ENCODE results near the gene XRCC1. TPM values are rescaled to one million over a fixed set of nuclear protein-coding genes. Genes with fewer than 3 reads are reported as not detected.

XRCC1 gene
- total RNA-seq, 1 donor from 2014 or later: 6.4 TPM

DNA sequence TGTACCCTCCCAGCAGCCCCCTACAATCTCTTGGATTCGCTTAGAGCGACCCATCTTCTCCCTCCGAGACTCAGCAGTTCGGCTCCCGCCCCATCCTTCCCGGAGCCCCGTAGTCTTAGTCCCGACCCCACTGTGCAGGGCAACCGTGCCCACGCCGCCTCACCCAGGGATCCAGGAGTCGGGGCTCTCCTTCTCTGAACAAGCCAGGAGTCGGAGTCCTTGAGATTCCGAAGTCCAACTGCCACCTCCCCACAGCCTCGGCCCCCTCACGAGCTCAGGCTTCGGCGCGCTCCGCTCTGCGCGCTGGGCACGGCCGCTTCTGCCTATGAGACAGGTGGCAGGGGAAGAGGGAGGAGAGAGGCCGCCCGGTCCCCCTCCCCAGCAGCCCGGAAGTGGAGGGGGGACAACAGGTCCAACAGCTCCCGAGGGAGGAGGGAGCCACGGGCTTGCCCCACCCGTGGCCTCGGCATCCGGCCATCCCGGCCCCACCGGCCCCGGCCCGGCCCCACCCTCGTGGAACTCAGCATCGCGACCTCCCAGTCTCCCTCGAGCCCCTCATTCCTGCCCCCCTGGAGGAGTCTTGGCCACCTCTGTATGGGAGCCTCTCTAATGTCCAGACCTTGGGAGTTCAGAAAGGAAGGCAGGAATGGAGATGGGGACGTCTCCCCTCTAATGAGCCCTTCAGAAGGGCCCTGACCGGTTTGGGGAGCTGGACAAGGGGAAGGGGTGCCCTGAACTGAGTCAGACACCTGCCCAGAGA lies 70.7 kb downstream of the XRCC1 start, which contains the start of gene PHLDB3:
PHLDB3 (minus strand) TSS at position 321 of the 760 bp plus-strand sequence. CDS start 628 bp downstream, outside the sequence.
- intact Hi-C loops (cut with DNase I): loop anchor here (1.0 to 2.0 kb wide), 5 partner anchors 22 to 57 kb away; partner anchors contain the start of genes ETHE1 and ZNF575
- Histone ChIP-seq H3K36me3 (peaks cover 5 to 14% of the 10 kb centered on the region in 2 donors), H3K27ac (peak within 1 kb of the TSS; percentile 87), H3K9me3 (no peaks in the 10 kb centered on the region), H3K4me1 (peaks cover 3 to 8% of the 10 kb centered on the region in 2 donors), H3K27me3 (no peaks in the 10 kb centered on the region), H3K4me3 (peak within 1 kb of the TSS; percentile 75 to 78)
- TF ChIP-seq, protein P1, sequence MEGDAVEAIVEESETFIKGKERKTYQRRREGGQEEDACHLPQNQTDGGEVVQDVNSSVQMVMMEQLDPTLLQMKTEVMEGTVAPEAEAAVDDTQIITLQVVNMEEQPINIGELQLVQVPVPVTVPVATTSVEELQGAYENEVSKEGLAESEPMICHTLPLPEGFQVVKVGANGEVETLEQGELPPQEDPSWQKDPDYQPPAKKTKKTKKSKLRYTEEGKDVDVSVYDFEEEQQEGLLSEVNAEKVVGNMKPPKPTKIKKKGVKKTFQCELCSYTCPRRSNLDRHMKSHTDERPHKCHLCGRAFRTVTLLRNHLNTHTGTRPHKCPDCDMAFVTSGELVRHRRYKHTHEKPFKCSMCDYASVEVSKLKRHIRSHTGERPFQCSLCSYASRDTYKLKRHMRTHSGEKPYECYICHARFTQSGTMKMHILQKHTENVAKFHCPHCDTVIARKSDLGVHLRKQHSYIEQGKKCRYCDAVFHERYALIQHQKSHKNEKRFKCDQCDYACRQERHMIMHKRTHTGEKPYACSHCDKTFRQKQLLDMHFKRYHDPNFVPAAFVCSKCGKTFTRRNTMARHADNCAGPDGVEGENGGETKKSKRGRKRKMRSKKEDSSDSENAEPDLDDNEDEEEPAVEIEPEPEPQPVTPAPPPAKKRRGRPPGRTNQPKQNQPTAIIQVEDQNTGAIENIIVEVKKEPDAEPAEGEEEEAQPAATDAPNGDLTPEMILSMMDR (IDR thresholded peaks at IDR 0.05): peak in 1 of 3 experiments; percentile 7
- DNase-seq (ENCODE audit: low spot score in 2 of 2): peak in 1 of 2 donors; percentile 69

DNA sequence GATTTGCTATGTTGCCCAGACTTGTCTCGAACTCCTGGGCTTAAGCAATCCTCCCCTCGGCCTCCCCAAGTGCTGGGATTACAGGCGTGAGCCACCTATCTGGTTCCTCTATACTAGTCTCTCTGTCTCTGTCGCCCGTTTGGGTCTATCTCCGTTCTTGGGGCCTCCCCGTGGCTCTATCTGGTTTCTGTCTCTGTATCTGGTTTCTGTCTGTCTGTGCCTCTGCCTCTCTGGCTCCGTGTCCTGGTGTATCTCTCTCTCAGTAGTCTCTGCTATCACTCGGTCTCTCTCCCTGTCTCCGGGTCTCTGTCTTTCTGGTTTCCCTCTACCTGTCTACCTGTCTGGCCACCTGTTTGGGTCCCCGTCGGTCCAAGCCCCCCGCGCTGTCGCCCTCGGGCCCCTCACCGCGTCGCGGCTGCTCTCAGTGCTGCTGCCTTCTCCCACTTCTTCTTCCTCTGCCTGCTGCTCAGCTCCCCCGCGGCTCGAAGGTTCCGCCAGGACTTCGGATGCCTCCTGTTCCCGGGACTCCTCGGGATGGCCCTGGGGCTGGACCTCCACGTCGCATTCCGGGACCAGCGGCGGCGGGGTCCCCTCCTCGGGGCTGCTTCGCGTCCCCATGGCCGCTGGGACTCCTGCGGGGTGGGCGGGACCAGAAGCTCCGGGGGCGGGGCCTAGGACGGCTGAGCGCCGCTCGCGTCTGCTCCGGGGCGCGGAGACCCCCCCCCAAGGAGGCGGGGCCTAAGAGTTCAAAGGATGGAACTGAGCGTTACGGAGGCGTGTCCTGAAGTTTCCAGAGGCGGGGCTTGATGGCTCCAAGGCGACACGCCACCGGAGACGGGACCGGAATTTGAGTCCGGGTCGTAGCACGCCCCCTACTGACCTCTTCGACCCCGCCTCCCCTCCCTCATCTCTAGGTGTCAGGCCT lies 71.6 kb downstream of the XRCC1 start:
- no peaks in the 10 kb centered on the region for H3K27me3 ChIP-seq
- peaks cover 5 to 10% of the 10 kb centered on the region in 2 donors for H3K36me3 ChIP-seq
- peaks cover 3 to 8% of the 10 kb centered on the region in 2 donors for H3K4me1 ChIP-seq
- DNase-seq (ENCODE audit: low spot score in 2 of 2): peak; percentile 90 to 98
- intact Hi-C loops (cut with DNase I): loop anchor here (1.0 to 2.0 kb wide), 5 partner anchors 23 to 56 kb away; partner anchors contain the start of genes ETHE1 and ZNF575
- TF ChIP-seq, protein P1 (IDR thresholded peaks at IDR 0.05): peak in 2 of 3 experiments; percentile 17 to 33
- peak overlapping the region; percentile 75 to 78 for H3K4me3 ChIP-seq
- H3K27ac ChIP-seq: peak overlapping the region; percentile 87
- H3K9me3 ChIP-seq: no peaks in the 10 kb centered on the region

DNA sequence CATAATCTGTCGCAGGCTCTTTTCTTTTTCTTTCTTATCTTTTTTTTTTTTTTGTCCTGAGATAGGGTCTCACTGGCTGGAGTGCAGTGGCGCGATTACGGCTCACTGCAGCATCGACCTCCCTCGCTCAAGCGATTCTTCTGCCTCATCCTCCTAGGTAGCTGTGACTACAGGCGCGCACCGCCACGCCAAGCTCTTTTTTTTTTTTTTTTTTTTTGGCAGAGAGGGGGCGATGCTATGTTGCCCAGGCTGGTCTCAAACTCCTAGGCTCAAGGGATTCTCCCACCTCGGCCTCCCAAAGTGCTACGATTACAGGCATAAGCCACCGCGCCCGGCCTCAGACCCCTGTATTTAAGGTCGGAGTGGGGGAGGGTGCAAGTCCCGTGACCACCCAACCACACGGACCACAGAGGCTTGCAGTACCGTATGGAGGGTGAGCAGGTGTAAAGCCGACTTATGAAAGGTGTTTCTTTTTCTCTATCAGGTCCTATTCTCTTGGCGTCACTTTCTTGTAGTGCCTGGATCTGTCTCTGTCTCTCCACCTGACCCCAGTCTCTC lies 72.8 kb downstream of the XRCC1 start:
- Histone ChIP-seq H3K27ac (no peak overlapping the region), H3K4me3 (no peak overlapping the region), H3K9me3 (no peaks in the 10 kb centered on the region), H3K4me1 (peaks cover 3 to 8% of the 10 kb centered on the region in 2 donors), H3K36me3 (peaks cover 5 to 6% of the 10 kb centered on the region in 2 donors), H3K27me3 (no peaks in the 10 kb centered on the region)
- DNase-seq (ENCODE audit: low spot score in 2 of 2): no peak
- intact Hi-C loops (cut with DNase I): no loop called here
- TF ChIP-seq, protein P1 (IDR thresholded peaks at IDR 0.05): no peak

DNA sequence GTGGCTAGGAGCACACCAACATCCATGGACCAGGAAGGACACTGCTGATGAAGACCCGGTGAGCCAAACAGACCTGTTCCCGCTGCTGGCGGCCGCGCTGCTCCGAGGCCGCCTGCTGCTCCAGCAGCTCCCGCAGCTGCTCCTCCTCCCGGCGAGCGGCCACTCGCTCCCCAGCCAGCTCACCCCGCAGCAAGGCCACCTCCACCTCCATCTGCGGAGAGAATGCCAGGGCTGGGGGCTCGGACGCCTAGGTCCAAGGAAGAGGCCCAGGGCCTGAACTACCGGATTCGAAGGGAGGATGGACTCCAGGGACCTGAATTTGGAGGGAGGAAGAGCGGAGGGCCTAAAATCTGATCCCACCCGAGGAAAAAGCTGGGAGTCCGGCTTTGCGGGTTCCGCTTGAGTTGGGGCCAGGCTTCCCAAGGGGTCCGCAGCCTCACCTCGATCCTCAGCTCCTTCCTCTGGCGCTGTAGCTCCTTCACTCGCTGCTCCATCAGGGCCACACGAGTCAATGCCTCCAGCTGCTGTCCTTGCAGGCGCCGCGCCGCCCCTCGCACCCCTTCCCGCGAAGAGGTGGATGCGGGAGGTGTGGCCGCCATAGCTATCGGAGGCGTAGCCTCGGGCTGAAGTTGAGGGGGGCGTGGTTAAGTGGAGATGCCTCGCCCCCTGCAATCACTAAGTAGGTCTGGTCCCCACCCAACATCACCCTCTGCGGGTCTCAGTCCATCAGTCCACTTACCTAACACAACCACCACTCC lies 73.5 kb downstream of the XRCC1 start:
- H3K4me1 ChIP-seq: peaks cover 3 to 8% of the 10 kb centered on the region in 2 donors
- H3K27ac ChIP-seq: no peak overlapping the region
- TF ChIP-seq, protein P1 (IDR thresholded peaks at IDR 0.05): no peak
- no peaks in the 10 kb centered on the region for H3K27me3 ChIP-seq
- no peak for DNase-seq (ENCODE audit: low spot score in 2 of 2)
- peaks cover 12% of the 10 kb centered on the region in 2 donors for H3K36me3 ChIP-seq
- H3K4me3 ChIP-seq: no peak overlapping the region
- H3K9me3 ChIP-seq: no peaks in the 10 kb centered on the region
- intact Hi-C loops (cut with DNase I): no loop called here

Measured in ascending aorta (tissue), 2 donors.